ENCODE measurements around the gene CACNA2D1.

CACNA2D1 gene

GRCh38 chr7:82122275-82122674 is 321.3 kb downstream of the CACNA2D1 start:
- Histone ChIP-seq H3K36me3 (ENCODE audit: control insufficient read depth, insufficient read depth, low read length) (0 out of 2 replicates have a peak, but pooled peaks cover 5% of the 10 kb centered on the region), H3K4me3 (ENCODE audit: low read depth, low read length) (no peak overlapping the region), H3K27ac (ENCODE audit: low read depth, low read length) (no peak overlapping the region), H3K9ac (ENCODE audit: low read length) (no peak overlapping the region), H3K4me1 (ENCODE audit: control insufficient read depth, insufficient read depth, low read length) (peaks cover 7% of the 10 kb centered on the region; the same call in 1 of the 2 replicates), H3K27me3 (ENCODE audit: control insufficient read depth, insufficient read depth, low read length) (no peaks in the 10 kb centered on the region), H3K9me3 (ENCODE audit: control insufficient read depth, insufficient read depth, low read depth, low read length) (peaks cover 8% of the 10 kb centered on the region; the same call in 1 of the 2 replicates)

- Histone ChIP-seq H3K27me3 (ENCODE audit: control insufficient read depth, insufficient read depth, low read length) (no peaks in the 10 kb centered on the region), H3K9ac (ENCODE audit: low read length) (no peak overlapping the region), H3K27ac (ENCODE audit: low read depth, low read length) (no peak overlapping the region), H3K4me3 (ENCODE audit: low read depth, low read length) (no peak overlapping the region), H3K9me3 (ENCODE audit: control insufficient read depth, insufficient read depth, low read depth, low read length) (no peaks in the 10 kb centered on the region), H3K36me3 (ENCODE audit: control insufficient read depth, insufficient read depth, low read length) (no peaks in the 10 kb centered on the region), H3K4me1 (ENCODE audit: control insufficient read depth, insufficient read depth, low read length) (peaks cover 6% of the 10 kb centered on the region)
Measured at GRCh38 chr7:82114237-82114636, 329.3 kb downstream of the CACNA2D1 start.

GRCh38 chr7:82110146-82110840 is 333.3 kb downstream of the CACNA2D1 start:
- Histone ChIP-seq H3K27ac (ENCODE audit: low read depth, low read length) (no peak overlapping the region; the same call in 1 of the 2 replicates), H3K27me3 (ENCODE audit: control insufficient read depth, insufficient read depth, low read length) (no peaks in the 10 kb centered on the region), H3K9ac (ENCODE audit: low read length) (no peak overlapping the region), H3K4me3 (ENCODE audit: low read depth, low read length) (no peak overlapping the region), H3K4me1 (ENCODE audit: control insufficient read depth, insufficient read depth, low read length) (peaks cover 10% of the 10 kb centered on the region), H3K9me3 (ENCODE audit: control insufficient read depth, insufficient read depth, low read depth, low read length) (no peaks in the 10 kb centered on the region), H3K36me3 (ENCODE audit: control insufficient read depth, insufficient read depth, low read length) (no peaks in the 10 kb centered on the region)

GRCh38 chr7:82109288-82109687 is 334.3 kb downstream of the CACNA2D1 start:
- H3K9ac ChIP-seq (ENCODE audit: low read length): no peak overlapping the region
- H3K4me1 ChIP-seq (ENCODE audit: control insufficient read depth, insufficient read depth, low read length): peaks cover 10% of the 10 kb centered on the region
- no peaks in the 10 kb centered on the region for H3K36me3 ChIP-seq (ENCODE audit: control insufficient read depth, insufficient read depth, low read length)

GRCh38 chr7:82106201-82106600 is 337.4 kb downstream of the CACNA2D1 start:
- Histone ChIP-seq H3K9ac (ENCODE audit: low read length) (no peak overlapping the region), H3K27ac (ENCODE audit: low read depth, low read length) (no peak overlapping the region), H3K27me3 (ENCODE audit: control insufficient read depth, insufficient read depth, low read length) (no peaks in the 10 kb centered on the region), H3K9me3 (ENCODE audit: control insufficient read depth, insufficient read depth, low read depth, low read length) (no peaks in the 10 kb centered on the region), H3K36me3 (ENCODE audit: control insufficient read depth, insufficient read depth, low read length) (no peaks in the 10 kb centered on the region), H3K4me1 (ENCODE audit: control insufficient read depth, insufficient read depth, low read length) (peaks cover 10% of the 10 kb centered on the region), H3K4me3 (ENCODE audit: low read depth, low read length) (no peak overlapping the region)

More at GRCh38 chr7:82109288-82109687, 334.3 kb downstream of the CACNA2D1 start:
- no peak overlapping the region for H3K4me3 ChIP-seq (ENCODE audit: low read depth, low read length)
- H3K27ac ChIP-seq (ENCODE audit: low read depth, low read length): no peak overlapping the region
- no peaks in the 10 kb centered on the region for H3K27me3 ChIP-seq (ENCODE audit: control insufficient read depth, insufficient read depth, low read length)
- H3K9me3 ChIP-seq (ENCODE audit: control insufficient read depth, insufficient read depth, low read depth, low read length): no peaks in the 10 kb centered on the region

GRCh38 chr7:82105463-82105862 is 338.1 kb downstream of the CACNA2D1 start:
- Histone ChIP-seq H3K9me3 (ENCODE audit: control insufficient read depth, insufficient read depth, low read depth, low read length) (no peaks in the 10 kb centered on the region), H3K27ac (ENCODE audit: low read depth, low read length) (no peak overlapping the region), H3K4me3 (ENCODE audit: low read depth, low read length) (no peak overlapping the region), H3K27me3 (ENCODE audit: control insufficient read depth, insufficient read depth, low read length) (no peaks in the 10 kb centered on the region), H3K36me3 (ENCODE audit: control insufficient read depth, insufficient read depth, low read length) (no peaks in the 10 kb centered on the region), H3K4me1 (ENCODE audit: control insufficient read depth, insufficient read depth, low read length) (peaks cover 5% of the 10 kb centered on the region), H3K9ac (ENCODE audit: low read length) (no peak overlapping the region)

- Histone ChIP-seq H3K9me3 (ENCODE audit: control insufficient read depth, insufficient read depth, low read depth, low read length) (no peaks in the 10 kb centered on the region), H3K4me1 (ENCODE audit: control insufficient read depth, insufficient read depth, low read length) (no peaks in the 10 kb centered on the region), H3K27me3 (ENCODE audit: control insufficient read depth, insufficient read depth, low read length) (no peaks in the 10 kb centered on the region), H3K36me3 (ENCODE audit: control insufficient read depth, insufficient read depth, low read length) (no peaks in the 10 kb centered on the region), H3K4me3 (ENCODE audit: low read depth, low read length) (no peak overlapping the region), H3K9ac (ENCODE audit: low read length) (no peak overlapping the region), H3K27ac (ENCODE audit: low read depth, low read length) (no peak overlapping the region)
Measured at GRCh38 chr7:82098414-82098813, 345.2 kb downstream of the CACNA2D1 start.

- H3K4me1 ChIP-seq (ENCODE audit: control insufficient read depth, insufficient read depth, low read length): no peaks in the 10 kb centered on the region
- no peaks in the 10 kb centered on the region for H3K36me3 ChIP-seq (ENCODE audit: control insufficient read depth, insufficient read depth, low read length)
- no peaks in the 10 kb centered on the region for H3K27me3 ChIP-seq (ENCODE audit: control insufficient read depth, insufficient read depth, low read length)
- no peaks in the 10 kb centered on the region for H3K9me3 ChIP-seq (ENCODE audit: control insufficient read depth, insufficient read depth, low read depth, low read length)
- H3K27ac ChIP-seq (ENCODE audit: low read depth, low read length): no peak overlapping the region
- no peak overlapping the region for H3K4me3 ChIP-seq (ENCODE audit: low read depth, low read length)
- no peak overlapping the region for H3K9ac ChIP-seq (ENCODE audit: low read length)
Measured at GRCh38 chr7:82091126-82091684, 352.4 kb downstream of the CACNA2D1 start.

GRCh38 chr7:82087099-82087498 is 356.5 kb downstream of the CACNA2D1 start:
- no peaks in the 10 kb centered on the region for H3K9me3 ChIP-seq (ENCODE audit: control insufficient read depth, insufficient read depth, low read depth, low read length)
- no peak overlapping the region for H3K27ac ChIP-seq (ENCODE audit: low read depth, low read length)
- H3K4me1 ChIP-seq (ENCODE audit: control insufficient read depth, insufficient read depth, low read length): no peaks in the 10 kb centered on the region
- 0 out of 2 replicates have a peak, but pooled peaks cover 2% of the 10 kb centered on the region for H3K36me3 ChIP-seq (ENCODE audit: control insufficient read depth, insufficient read depth, low read length)
- H3K9ac ChIP-seq (ENCODE audit: low read length): no peak overlapping the region
- no peak overlapping the region for H3K4me3 ChIP-seq (ENCODE audit: low read depth, low read length)
- H3K27me3 ChIP-seq (ENCODE audit: control insufficient read depth, insufficient read depth, low read length): no peaks in the 10 kb centered on the region

GRCh38 chr7:82085116-82085515 is 358.5 kb downstream of the CACNA2D1 start:
- H3K36me3 ChIP-seq (ENCODE audit: control insufficient read depth, insufficient read depth, low read length): 0 out of 2 replicates have a peak, but pooled peaks cover 2% of the 10 kb centered on the region
- H3K4me1 ChIP-seq (ENCODE audit: control insufficient read depth, insufficient read depth, low read length): no peaks in the 10 kb centered on the region
- H3K9ac ChIP-seq (ENCODE audit: low read length): no peak overlapping the region
- H3K9me3 ChIP-seq (ENCODE audit: control insufficient read depth, insufficient read depth, low read depth, low read length): no peaks in the 10 kb centered on the region
- no peaks in the 10 kb centered on the region for H3K27me3 ChIP-seq (ENCODE audit: control insufficient read depth, insufficient read depth, low read length)
- no peak overlapping the region for H3K4me3 ChIP-seq (ENCODE audit: low read depth, low read length)
- no peak overlapping the region for H3K27ac ChIP-seq (ENCODE audit: low read depth, low read length)

- Histone ChIP-seq H3K27me3 (ENCODE audit: control insufficient read depth, insufficient read depth, low read length) (no peaks in the 10 kb centered on the region), H3K4me1 (ENCODE audit: control insufficient read depth, insufficient read depth, low read length) (no peaks in the 10 kb centered on the region), H3K36me3 (ENCODE audit: control insufficient read depth, insufficient read depth, low read length) (0 out of 2 replicates have a peak, but pooled peaks cover 2% of the 10 kb centered on the region), H3K4me3 (ENCODE audit: low read depth, low read length) (no peak overlapping the region), H3K9me3 (ENCODE audit: control insufficient read depth, insufficient read depth, low read depth, low read length) (no peaks in the 10 kb centered on the region), H3K9ac (ENCODE audit: low read length) (no peak overlapping the region), H3K27ac (ENCODE audit: low read depth, low read length) (no peak overlapping the region)
Measured at GRCh38 chr7:82081644-82082224, 361.8 kb downstream of the CACNA2D1 start.

All from HUES6 (cell line).